ENCODE results near the gene ELL2.
A peak's percentile ranks its signal among the peaks of the same experiment; 100 is the strongest.

ELL2 gene

GRCh38 chr5:95976606-95977005, 15.0 kb upstream of the ELL2 start:
- peak in 1 of 2 experiments; percentile 25 for DNase-seq

- no peak for DNase-seq
Observed at GRCh38 chr5:95975703-95976102, 14.1 kb upstream of the ELL2 start.

GRCh38 chr5:95973793-95974325, 12.2 kb upstream of the ELL2 start:
- peak in 1 of 2 experiments; percentile 56 for DNase-seq

DNA sequence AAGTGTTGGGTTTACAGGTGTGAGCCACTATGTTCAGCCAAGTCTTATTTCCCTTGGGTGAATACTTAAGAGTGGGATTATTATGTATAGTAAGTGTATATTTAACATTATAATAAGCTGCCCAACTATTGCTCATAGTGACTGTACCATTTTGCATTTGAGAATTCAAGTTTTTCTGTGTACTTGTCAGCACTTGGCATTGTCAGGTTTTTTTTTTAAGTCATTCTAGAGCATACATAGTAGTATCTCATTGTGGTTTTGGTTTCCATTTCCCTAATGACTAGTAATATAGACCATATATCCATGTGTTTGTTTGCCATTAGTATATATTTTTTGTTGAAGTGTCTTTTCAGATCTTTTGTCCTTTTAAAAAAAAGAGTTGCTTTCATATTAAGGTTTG, 10.5 kb upstream of the ELL2 start:
- no peak for DNase-seq

GRCh38 chr5:95970359-95970704, 8.7 kb upstream of the ELL2 start:
- DNase-seq = no peak

DNA sequence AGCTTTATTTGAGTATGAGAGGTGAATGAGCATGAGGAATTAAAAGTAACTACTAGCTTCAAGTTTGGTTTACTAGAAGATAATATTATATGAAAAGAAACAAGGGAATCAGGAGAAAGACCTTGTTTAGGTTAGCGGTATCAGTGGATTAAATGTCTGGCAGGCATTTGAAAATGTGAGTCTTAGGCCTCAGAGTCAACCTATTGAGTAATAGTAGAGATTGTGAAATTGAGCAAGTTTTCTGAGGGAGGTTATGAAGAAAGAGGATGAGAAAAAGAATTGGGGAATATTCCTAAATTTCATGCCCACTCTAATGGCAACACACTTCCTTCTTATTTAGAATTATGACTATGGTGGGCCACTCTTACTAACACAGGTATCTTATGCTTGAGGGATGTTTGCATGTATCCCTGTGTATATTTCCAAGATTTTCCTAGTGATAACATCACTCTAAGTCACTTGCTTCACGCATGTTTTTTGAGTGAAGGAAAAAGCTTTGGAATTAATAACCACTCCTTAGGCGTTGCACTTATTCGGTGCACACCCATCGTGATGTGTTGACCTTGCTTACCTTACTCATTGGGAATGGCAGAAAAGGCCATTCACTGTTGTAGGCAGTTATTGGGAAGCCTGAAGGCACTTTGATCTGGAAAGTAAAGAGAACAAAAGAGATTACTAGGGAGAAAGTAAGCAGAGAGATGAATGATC, 8.2 kb upstream of the ELL2 start:
- DNase-seq = no peak

DNA sequence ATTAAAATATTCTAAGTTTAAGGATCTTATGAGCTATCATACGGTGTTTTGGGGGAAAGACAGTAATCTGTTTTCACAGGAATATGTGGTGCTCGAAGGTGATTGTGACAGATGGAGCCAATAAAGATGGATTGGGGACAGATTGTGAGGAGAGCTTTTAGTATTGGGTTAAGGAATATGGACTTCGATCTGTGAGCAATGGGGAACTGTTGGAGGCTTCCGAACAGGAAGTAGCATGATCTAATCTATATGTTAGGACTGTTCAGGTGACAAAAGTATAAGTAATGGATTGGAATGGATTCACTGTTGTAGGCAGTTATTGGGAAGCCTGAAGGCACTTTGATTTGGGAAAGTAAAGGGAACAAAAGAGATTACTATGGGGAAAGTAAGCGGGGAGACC, 7.4 kb upstream of the ELL2 start:
- peak in 1 of 2 experiments; percentile 19 for DNase-seq

DNA sequence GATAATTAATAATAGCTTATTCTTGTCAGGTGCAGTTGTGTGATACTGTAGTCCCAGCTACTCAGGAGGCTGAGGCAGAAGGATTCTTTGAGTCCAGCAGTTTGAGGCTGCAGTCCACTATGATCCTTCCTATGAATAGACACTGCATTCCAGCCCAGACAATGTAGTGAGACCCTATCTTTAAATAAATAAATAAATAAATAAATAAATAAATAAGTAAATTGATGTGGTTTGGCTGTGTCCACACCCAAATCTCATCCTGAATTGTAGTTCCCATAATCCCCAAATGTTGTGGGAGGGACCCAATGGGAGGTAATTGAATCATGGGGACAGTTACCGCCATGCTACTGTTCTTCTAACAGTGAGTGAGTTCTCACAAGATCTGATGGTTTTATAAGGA, 5.6 kb upstream of the ELL2 start:
- no peak for DNase-seq

- no peak for DNase-seq
Observed at GRCh38 chr5:95966005-95966404, 4.4 kb upstream of the ELL2 start.

GRCh38 chr5:95963650-95964410, 2.2 kb upstream of the ELL2 start:
- no peak for DNase-seq

- peak in 1 of 2 experiments; percentile 42 for DNase-seq
Observed at GRCh38 chr5:95962785-95963184, 1.1 kb upstream of the ELL2 start.

- no peak for DNase-seq
Observed at GRCh38 chr5:95962475-95962773, 773 bp upstream of the ELL2 start.

GRCh38 chr5:95960667-95961616, 709 bp downstream of the ELL2 start:
- peak; percentile 14 to 62 for DNase-seq

DNA sequence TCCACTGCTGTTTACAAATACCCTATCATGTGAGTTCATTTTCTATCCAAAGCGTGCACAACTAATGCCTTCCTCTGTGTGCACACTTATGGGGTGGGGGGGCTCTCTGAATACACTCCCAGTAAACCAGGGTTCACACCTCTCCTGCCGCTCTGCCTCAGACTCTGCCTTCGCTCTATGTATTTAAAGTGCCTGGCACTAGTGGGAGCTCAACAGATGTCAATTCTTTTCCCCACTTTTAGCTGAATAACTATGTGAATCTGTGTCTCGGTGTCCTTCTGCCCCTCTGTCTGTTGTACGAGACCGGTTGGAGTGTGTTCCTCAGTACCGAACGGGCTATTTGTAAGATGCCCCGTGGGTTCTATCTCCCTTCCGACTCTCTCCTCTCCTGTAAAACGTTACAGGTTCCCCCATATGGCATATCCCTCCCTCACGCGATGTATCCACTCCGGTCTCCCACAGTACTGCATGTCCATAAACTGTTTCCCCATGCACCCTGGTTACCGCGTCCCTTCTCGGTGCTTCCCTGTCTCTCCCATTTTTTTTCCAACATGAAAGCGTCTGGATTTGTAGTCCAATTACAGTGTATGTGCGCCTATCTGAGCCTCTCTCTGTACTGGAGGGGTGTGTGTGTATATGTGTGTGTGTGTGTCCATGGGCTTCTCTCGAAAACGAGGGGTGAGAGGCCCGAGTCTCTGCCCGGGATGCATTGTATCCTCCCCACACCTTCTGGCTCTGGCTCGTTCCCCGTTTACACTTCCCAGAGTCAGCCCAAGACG, 1.6 kb downstream of the ELL2 start:
- peak; percentile 27 to 54 for DNase-seq

GRCh38 chr5:95959051-95959887, 2.4 kb downstream of the ELL2 start:
- no peak for DNase-seq

- no peak for DNase-seq
Observed at GRCh38 chr5:95958310-95959014, 3.2 kb downstream of the ELL2 start.

GRCh38 chr5:95957561-95958203, 4.0 kb downstream of the ELL2 start:
- DNase-seq = no peak

DNA sequence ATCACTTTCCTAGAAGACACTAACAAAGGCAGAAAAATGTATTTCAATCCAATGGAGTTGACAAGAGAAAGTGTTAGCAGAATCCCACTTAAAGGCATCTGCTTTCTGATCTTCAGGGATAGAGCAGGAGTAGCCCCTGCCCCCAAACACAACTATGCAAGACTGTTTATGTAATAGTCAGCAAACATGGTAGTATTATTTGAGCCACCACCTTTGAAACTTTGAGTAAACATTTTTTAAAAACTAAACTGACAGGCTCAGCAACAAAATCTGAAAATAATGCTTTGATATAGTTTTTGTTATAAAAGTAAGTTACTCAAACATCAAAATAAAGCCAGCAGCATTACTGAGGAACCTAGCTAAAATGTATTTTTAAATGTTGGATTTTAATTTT, 4.8 kb downstream of the ELL2 start:
- no peak for DNase-seq

GRCh38 chr5:95956021-95956899, 5.4 kb downstream of the ELL2 start:
- DNase-seq = no peak

Data from NCI-H524 (cell line).